GM12878 (cell line): ENCODE data around the gene BCLAF3. TPM values are rescaled to one million over a fixed set of nuclear protein-coding genes. Genes with fewer than 3 reads are reported as not detected.

Source experiments
- ATAC-seq: fragments of 200-7000 bp; cut with Tn5 transposase; 3 replicates; pipeline ENCODE4 v1.9.1; 2020; ENCODE audit warnings: mild to moderate bottlenecking, moderate library complexity
- BruUV-seq: library from RNA; stranded (reverse); fragments of 400-500 nt; replicated peaks from 2 replicates; lab custom pipeline; 2021; lab: Mats Ljungman, UMichigan
- CTCF ChIA-PET: fragments of 300-600 bp; sonication (Branson Sonifier 250); formaldehyde crosslinking; extraction: SDS; loops from one replicate; lab custom pipeline; 2021; ENCODE audit warnings: inconsistent platforms; lab: Yijun Ruan, JAX
- POLR2A ChIA-PET: fragments of 350-600 bp; formaldehyde crosslinking; extraction: SDS; loops from one replicate; lab custom pipeline; 2021; ENCODE audit warnings: inconsistent platforms; lab: Charles Lee
- RAD21 ChIA-PET: fragments of 300-600 bp; sonication (Branson Sonifier 250); formaldehyde crosslinking; loops from one replicate; lab custom pipeline; 2023; ENCODE audit warnings: antibody characterized with exemption; ENCODE audit not compliant: unreplicated experiment; lab: Charles Lee
- SMC1A ChIA-PET: fragments of 300-600 bp; sonication (Branson Sonifier 250); formaldehyde crosslinking; loops from one replicate; lab custom pipeline; 2023; ENCODE audit not compliant: unreplicated experiment, uncharacterized antibody; lab: Charles Lee
- DNase-seq: peaks from one replicate; pipeline ENCODE4 v3.0.0-alpha.2; 2011; ENCODE audit warnings: low read depth, low spot score
- FAIRE-seq: peaks from 3 replicates; lab custom pipeline; 2011; peaks lifted over from hg19 to GRCh38; lab: Jason Lieb, UNC
- H2AFZ ChIP-seq: 2 replicates; pipeline ENCODE4 v1.6.0; 2011; ENCODE audit warnings: low read depth, low read length, control low read depth; ENCODE audit not compliant: control insufficient read depth
- H3K27ac ChIP-seq: 2 replicates; pipeline ENCODE4 v1.5.1; 2011; ENCODE audit warnings: control low read depth; ENCODE audit not compliant: control insufficient read depth, insufficient read depth
- H3K27me3 ChIP-seq, 2 experiments: replicated peaks in 1 of 2; 2 replicates each; pipeline versions ENCODE4 v1.6.0 to v1.6.1; 2011; ENCODE audit warnings: low read length in 1 of 2; ENCODE audit not compliant: control insufficient read depth in 2 of 2, insufficient read depth in 2 of 2
- H3K36me3 ChIP-seq, 2 experiments: 2 replicates each; pipeline ENCODE4 v1.5.1; 2011; ENCODE audit warnings: low read length in 1 of 2; ENCODE audit not compliant: control insufficient read depth in 2 of 2, insufficient read depth in 2 of 2
- H3K4me1 ChIP-seq: 2 replicates; pipeline ENCODE4 v1.6.1; 2011; ENCODE audit warnings: mild to moderate bottlenecking, low read length, moderate library complexity, mixed read lengths; ENCODE audit not compliant: control insufficient read depth, insufficient read depth
- H3K4me2 ChIP-seq: 2 replicates; pipeline ENCODE4 v1.6.0; 2011; ENCODE audit warnings: control low read depth; ENCODE audit not compliant: control insufficient read depth, insufficient read depth
- H3K4me3 ChIP-seq: fragments of 200-600 bp; sonication (generic); 2 replicates; pipeline ENCODE4 v1.5.1; 2016
- H3K79me2 ChIP-seq: 2 replicates; pipeline ENCODE4 v1.6.0; 2011; ENCODE audit warnings: low read length; ENCODE audit not compliant: control insufficient read depth, insufficient read depth
- H3K9ac ChIP-seq: 2 replicates; pipeline ENCODE4 v1.8.0; 2011; ENCODE audit warnings: low read length, control low read depth, mixed read lengths; ENCODE audit not compliant: control insufficient read depth, insufficient read depth
- H3K9me3 ChIP-seq: replicated peaks from 3 replicates; pipeline ENCODE4 v1.5.1; 2011; ENCODE audit warnings: mild to moderate bottlenecking, low read length; ENCODE audit not compliant: control insufficient read depth, insufficient read depth
- H4K20me1 ChIP-seq: 2 replicates; pipeline ENCODE4 v1.6.0; 2011; ENCODE audit not compliant: control insufficient read depth, insufficient read depth
- ATF7 ChIP-seq: fragments of 450-650 bp; IDR thresholded peaks from 2 replicates; pipeline ENCODE4 v1.6.1; 2016; ENCODE audit warnings: low read depth, mild to moderate bottlenecking
- BMI1 ChIP-seq: fragments of 450-650 bp; IDR thresholded peaks from 2 replicates; pipeline ENCODE4 v1.6.1; 2016; ENCODE audit warnings: mild to moderate bottlenecking, moderate library complexity, borderline replicate concordance
- BRCA1 ChIP-seq: IDR thresholded peaks from 2 replicates; pipeline ENCODE4 v1.6.1; 2011; ENCODE audit warnings: low read depth, low read length, improper control_type of control experiment
- E4F1 ChIP-seq: fragments of 450-650 bp; IDR thresholded peaks from 2 replicates; pipeline ENCODE4 v1.6.1; 2018; ENCODE audit warnings: borderline replicate concordance, mild to moderate bottlenecking; ENCODE audit not compliant: partially characterized antibody
- JUNB ChIP-seq: IDR thresholded peaks from 2 replicates; pipeline ENCODE4 v1.6.1; 2016; ENCODE audit warnings: antibody characterized with exemption, mild to moderate bottlenecking
- LARP7 ChIP-seq: fragments of 450-650 bp; IDR thresholded peaks from 2 replicates; pipeline ENCODE4 v1.6.1; 2017; ENCODE audit warnings: mild to moderate bottlenecking
- MEF2A ChIP-seq: IDR thresholded peaks from 2 replicates; pipeline ENCODE4 v1.6.1; 2011; ENCODE audit warnings: low read depth, mild to moderate bottlenecking, low read length, moderate library complexity; ENCODE audit not compliant: insufficient read depth
- MTA3 ChIP-seq: IDR thresholded peaks from 2 replicates; pipeline ENCODE4 v1.6.1; 2012; ENCODE audit warnings: low read length, inconsistent platforms, borderline replicate concordance
- NFXL1 ChIP-seq: fragments of 450-650 bp; IDR thresholded peaks from 2 replicates; pipeline ENCODE4 v1.6.1; 2017; ENCODE audit warnings: antibody characterized with exemption, mild to moderate bottlenecking, borderline replicate concordance
- NR2F1 ChIP-seq: fragments of 450-650 bp; conservative IDR thresholded peaks from 2 replicates; pipeline ENCODE4 v1.6.1; 2017; ENCODE audit warnings: mild to moderate bottlenecking
- POLR2AphosphoS2 ChIP-seq: IDR thresholded peaks from 2 replicates; pipeline ENCODE4 v1.6.1; 2011; ENCODE audit warnings: low read depth, mild to moderate bottlenecking, low read length, improper control_type of control experiment, moderate library complexity
- STAT3 ChIP-seq: IDR thresholded peaks from 2 replicates; pipeline ENCODE4 v1.6.1; 2011; ENCODE audit warnings: low read depth, low read length, improper control_type of control experiment
- USF1 ChIP-seq: IDR thresholded peaks from 2 replicates; pipeline ENCODE4 v1.6.1; 2011; ENCODE audit warnings: borderline replicate concordance, low read depth, mild to moderate bottlenecking, moderate library complexity, mixed read lengths, low read length; ENCODE audit not compliant: insufficient read depth; ENCODE audit errors: extremely low read length
- ZNF384 ChIP-seq: IDR thresholded peaks from 2 replicates; pipeline ENCODE4 v1.6.1; 2012; ENCODE audit warnings: low read depth, mild to moderate bottlenecking, low read length, improper control_type of control experiment, borderline replicate concordance
- ZNF622 ChIP-seq: fragments of 450-650 bp; IDR thresholded peaks from 2 replicates; pipeline ENCODE4 v1.6.1; 2017; ENCODE audit warnings: mild to moderate bottlenecking, inconsistent platforms
- WGBS: methylation state at CpG from one replicate; pipeline ENCODE4 v1.1.6; 2016; ENCODE audit warnings: low lambda C conversion rate; ENCODE audit not compliant: insufficient replicate concordance, insufficient coverage; ENCODE audit errors: missing lambda C conversion rate; 5-methylcytosine and 5-hydroxymethylcytosine counted together
- in situ Hi-C: fragments of 300-500 bp; cut with MboI; formaldehyde crosslinking; loops from 9 replicates; pipeline ENCODE4 v1.14.3; 2018; ENCODE audit warnings: mixed read lengths
- intact Hi-C: fragments of 100-400 bp; cut with micrococcal nuclease; formaldehyde crosslinking; loops from one replicate; pipeline ENCODE4 v1.14.2; 2022; ENCODE audit not compliant: unreplicated experiment
- polyA plus RNA-seq, 11 experiments: library from polyadenylated mRNA; depleted of rRNA in 4 of 11; unstranded in 6 of 11; stranded (reverse) in 5 of 11; fragments of >200 nt; fragmentation: Nextera tagmentation in 4 of 11; fragmentation: Illumina TruSeq in 1 of 11; extraction: Ambion mirVana in 4 of 11; extraction: Trizol in 1 of 11; gene quantifications; 1 replicate in 1 of 11; 2 replicates in 10 of 11; pipeline versions ENCODE4 v1.2.1 to v1.2.3, GENCODE V29; 2011 to 2016; ENCODE audit warnings: inconsistent platforms in 2 of 11, missing spikeins in 2 of 11, low read depth in 1 of 11
- total RNA-seq, 4 experiments: library from RNA; depleted of rRNA in 3 of 4; stranded (reverse); fragments of >200 nt in 3 of 4; fragmentation: Illumina TruSeq in 1 of 4; extraction: Trizol in 1 of 4; gene quantifications; 2 replicates each; pipeline versions ENCODE4 v1.2.1 to v1.2.3, GENCODE V29; 2013 to 2021

The BCLAF3 gene
- total and polyA plus RNA-seq, 10 of the 15 experiments (the other 5 are each of a cell fraction or from before 2014, with no cell fraction given) = 0.74 to 4.4 (median 2.6) TPM

DNA sequence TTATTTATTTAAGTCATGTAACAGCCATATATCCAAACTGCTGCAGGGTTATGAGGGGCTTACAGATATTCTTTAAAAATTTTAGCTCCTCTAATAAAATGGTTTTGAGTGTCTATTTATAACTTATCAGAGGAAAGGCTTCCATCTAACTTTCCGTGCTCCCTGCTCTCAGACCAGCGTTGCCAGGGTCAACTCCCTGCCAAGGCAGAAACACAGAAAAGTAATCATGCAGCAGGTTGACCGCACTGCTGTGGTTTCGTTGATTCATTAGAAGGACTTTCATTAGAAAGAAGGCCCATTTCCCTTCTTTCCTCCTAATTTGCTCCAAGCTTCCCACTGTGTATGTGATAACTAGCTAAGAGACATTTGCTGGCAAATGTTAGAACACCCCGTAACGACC is 33.9 kb downstream of the BCLAF3 start:
- H3K9me3 ChIP-seq = no peaks in the 10 kb centered on the region
- no peaks in the 10 kb centered on the region for H3K27me3 ChIP-seq
- RAD21 ChIA-PET = no interaction called here
- no peak overlapping the region for H3K4me3 ChIP-seq
- 62% methylated on average over 6 of the region's 6 CpGs for WGBS
- H3K4me2 ChIP-seq = no peak overlapping the region
- ATAC-seq = no peak
- CTCF ChIA-PET = interaction anchor here (0.6 to 1.4 kb wide), 3 partner anchors 25 to 111 kb away, joined by 3 to 9 read pairs (median 3); no protein-coding TSS in a partner anchor
- no peak overlapping the region for H3K27ac ChIP-seq
- no peak for DNase-seq
- BruUV-seq = no TSS peak
- no peaks in the 10 kb centered on the region for H4K20me1 ChIP-seq
- 0 out of 4 replicates have a peak, but pooled peaks cover 0 to 2% of the 10 kb centered on the region in 2 experiments for H3K36me3 ChIP-seq
- SMC1A ChIA-PET = interaction anchor here (0.8 kb wide), 1 partner anchor 14 kb away, joined by 3 read pairs; no protein-coding TSS in a partner anchor
- no peak for TF ChIP-seq USF1
- no peak for TF ChIP-seq BRCA1
- no peak for TF ChIP-seq BMI1
- no peak for TF ChIP-seq STAT3
- no peak for TF ChIP-seq ZNF384
- no peak for TF ChIP-seq LARP7
- no peak for TF ChIP-seq NR2F1
- TF ChIP-seq NFXL1 = no peak
- TF ChIP-seq MTA3 = no peak
- no peak for TF ChIP-seq POLR2AphosphoS2
- TF ChIP-seq E4F1 = no peak
- no peak for TF ChIP-seq MEF2A
- no peak for TF ChIP-seq ATF7
- TF ChIP-seq ZNF622 = no peak
- no peak for TF ChIP-seq JUNB
- H3K9ac ChIP-seq = no peak overlapping the region
- no peaks in the 10 kb centered on the region for H3K4me1 ChIP-seq
- POLR2A ChIA-PET = no interaction called here
- in situ Hi-C loops (no loop called here), intact Hi-C loops (no loop called here)
- H2AFZ ChIP-seq = no peak overlapping the region
- no peaks in the 10 kb centered on the region for H3K79me2 ChIP-seq
- FAIRE-seq = no peak
